Progenitor cell of endocrine pancreas (in vitro differentiated cells): ENCODE measurements around the gene LRRC28. TPM values are rescaled to one million over a fixed set of nuclear protein-coding genes. Genes with fewer than 3 reads are reported as not detected.

Experiments
- DNase-seq: peaks from one replicate; pipeline ENCODE4 v3.0.0; 2021; ENCODE audit warnings: low spot score; ENCODE audit not compliant: unreplicated experiment
- H3K27ac Mint-ChIP-seq: 2 replicates; pipeline ENCODE4 v1.8.0; 2021; ENCODE audit warnings: mild to moderate bottlenecking, moderate library complexity, mixed read lengths
- H3K27me3 Mint-ChIP-seq: 2 replicates; pipeline ENCODE4 v1.8.0; 2021; ENCODE audit warnings: mixed read lengths
- H3K36me3 Mint-ChIP-seq: 2 replicates; pipeline ENCODE4 v1.8.0; 2022; ENCODE audit warnings: mixed read lengths; ENCODE audit not compliant: insufficient read depth
- H3K4me1 Mint-ChIP-seq: 2 replicates; pipeline ENCODE4 v1.8.0; 2021; ENCODE audit warnings: low read depth, mixed read lengths
- H3K4me3 Mint-ChIP-seq: 2 replicates; pipeline ENCODE4 v1.8.0; 2021; ENCODE audit warnings: low read depth, mild to moderate bottlenecking, moderate library complexity, mixed read lengths
- H3K9me3 Mint-ChIP-seq: 2 replicates; pipeline ENCODE4 v1.8.0; 2021; ENCODE audit warnings: low read depth, mixed read lengths
- total RNA-seq: library from RNA; stranded (reverse); gene quantifications from 2 replicates; pipeline ENCODE4 v1.2.1, GENCODE V29; 2021
- TF ChIP-seq, protein P1 (sequence below): fragments of 200-600 bp; sonication (generic); IDR thresholded peaks from one replicate; pipeline ENCODE4 v1.5.0; 2021; ENCODE audit warnings: antibody characterized with exemption, mild to moderate bottlenecking; ENCODE audit not compliant: unreplicated experiment

LRRC28 gene
- total RNA-seq, 1 donor from 2014 or later: 36.5 TPM

GRCh38 chr15:99410477-99410876 lies 159.2 kb downstream of the LRRC28 start:
- Mint-ChIP-seq H3K27ac (no peak overlapping the region), H3K27me3 (no peaks in the 10 kb centered on the region), H3K36me3 (no peaks in the 10 kb centered on the region), H3K4me1 (no peaks in the 10 kb centered on the region), H3K4me3 (no peak overlapping the region), H3K9me3 (no peaks in the 10 kb centered on the region)
- TF ChIP-seq, protein P1, sequence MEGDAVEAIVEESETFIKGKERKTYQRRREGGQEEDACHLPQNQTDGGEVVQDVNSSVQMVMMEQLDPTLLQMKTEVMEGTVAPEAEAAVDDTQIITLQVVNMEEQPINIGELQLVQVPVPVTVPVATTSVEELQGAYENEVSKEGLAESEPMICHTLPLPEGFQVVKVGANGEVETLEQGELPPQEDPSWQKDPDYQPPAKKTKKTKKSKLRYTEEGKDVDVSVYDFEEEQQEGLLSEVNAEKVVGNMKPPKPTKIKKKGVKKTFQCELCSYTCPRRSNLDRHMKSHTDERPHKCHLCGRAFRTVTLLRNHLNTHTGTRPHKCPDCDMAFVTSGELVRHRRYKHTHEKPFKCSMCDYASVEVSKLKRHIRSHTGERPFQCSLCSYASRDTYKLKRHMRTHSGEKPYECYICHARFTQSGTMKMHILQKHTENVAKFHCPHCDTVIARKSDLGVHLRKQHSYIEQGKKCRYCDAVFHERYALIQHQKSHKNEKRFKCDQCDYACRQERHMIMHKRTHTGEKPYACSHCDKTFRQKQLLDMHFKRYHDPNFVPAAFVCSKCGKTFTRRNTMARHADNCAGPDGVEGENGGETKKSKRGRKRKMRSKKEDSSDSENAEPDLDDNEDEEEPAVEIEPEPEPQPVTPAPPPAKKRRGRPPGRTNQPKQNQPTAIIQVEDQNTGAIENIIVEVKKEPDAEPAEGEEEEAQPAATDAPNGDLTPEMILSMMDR: no peak
- no peak for DNase-seq

DNA sequence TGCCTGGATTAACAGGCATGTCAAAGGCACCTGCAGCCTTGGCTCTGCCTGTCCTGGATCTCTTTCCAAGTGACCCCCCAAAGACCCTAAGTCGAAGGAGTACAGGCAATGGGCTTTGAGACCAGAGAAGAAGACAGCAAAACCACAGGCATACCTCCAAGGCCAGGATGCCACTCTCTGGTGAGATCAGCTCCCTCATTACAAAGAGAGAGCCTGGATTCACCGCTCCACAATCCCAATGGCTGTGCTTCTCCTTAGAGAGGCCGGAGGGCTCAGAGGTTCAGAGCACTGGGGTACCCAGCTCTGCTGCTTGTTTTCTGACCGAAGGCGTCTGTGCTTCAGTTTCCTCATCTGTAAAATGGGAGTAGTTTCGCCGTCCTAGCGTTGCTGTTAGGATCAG lies 160.0 kb downstream of the LRRC28 start:
- DNase-seq: no peak
- H3K9me3 Mint-ChIP-seq: no peaks in the 10 kb centered on the region
- no peaks in the 10 kb centered on the region for H3K36me3 Mint-ChIP-seq
- no peaks in the 10 kb centered on the region for H3K27me3 Mint-ChIP-seq
- TF ChIP-seq, protein P1: no peak
- no peaks in the 10 kb centered on the region for H3K4me1 Mint-ChIP-seq
- no peak overlapping the region for H3K27ac Mint-ChIP-seq
- no peak overlapping the region for H3K4me3 Mint-ChIP-seq

DNA sequence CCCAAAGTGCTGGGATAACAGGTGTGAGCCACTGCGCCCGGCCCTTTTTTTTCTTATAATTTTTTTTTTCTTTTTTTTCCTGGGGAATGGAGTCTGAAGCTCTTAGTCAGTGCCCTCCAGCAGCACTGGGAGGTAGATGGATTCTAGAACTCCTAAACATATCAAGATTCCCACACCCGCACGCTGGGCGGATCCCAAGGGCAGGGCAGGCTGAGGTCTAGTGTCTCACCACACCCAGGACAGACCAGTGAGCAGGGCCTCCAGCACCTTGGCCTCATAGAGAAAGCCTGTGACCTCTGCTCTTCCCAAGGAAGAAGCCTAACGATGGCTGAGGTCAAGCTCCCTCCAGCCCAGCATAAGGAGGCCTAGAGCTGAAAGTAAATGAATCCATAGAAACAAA lies 160.8 kb downstream of the LRRC28 start:
- Mint-ChIP-seq H3K27ac (no peak overlapping the region), H3K4me3 (no peak overlapping the region), H3K27me3 (no peaks in the 10 kb centered on the region), H3K4me1 (no peaks in the 10 kb centered on the region), H3K9me3 (no peaks in the 10 kb centered on the region), H3K36me3 (no peaks in the 10 kb centered on the region)
- no peak for DNase-seq
- TF ChIP-seq, protein P1: no peak

- Mint-ChIP-seq H3K36me3 (no peaks in the 10 kb centered on the region), H3K27me3 (no peaks in the 10 kb centered on the region), H3K4me1 (no peaks in the 10 kb centered on the region), H3K27ac (no peak overlapping the region), H3K9me3 (no peaks in the 10 kb centered on the region), H3K4me3 (no peak overlapping the region)
- DNase-seq: no peak
- TF ChIP-seq, protein P1: no peak
Observed at GRCh38 chr15:99412626-99413025, 161.3 kb downstream of the LRRC28 start.

GRCh38 chr15:99413955-99414754 lies 162.9 kb downstream of the LRRC28 start:
- H3K4me3 Mint-ChIP-seq: no peak overlapping the region
- H3K27ac Mint-ChIP-seq: no peak overlapping the region
- TF ChIP-seq, protein P1: no peak
- no peaks in the 10 kb centered on the region for H3K27me3 Mint-ChIP-seq
- H3K4me1 Mint-ChIP-seq: no peaks in the 10 kb centered on the region
- no peak for DNase-seq
- H3K36me3 Mint-ChIP-seq: no peaks in the 10 kb centered on the region
- no peaks in the 10 kb centered on the region for H3K9me3 Mint-ChIP-seq
